ENCODE results near the gene RHCG.

The RHCG gene

GRCh38 chr15:89460048-89460447 is 36.3 kb downstream of the RHCG start:
- TF ChIP-seq, protein P1, sequence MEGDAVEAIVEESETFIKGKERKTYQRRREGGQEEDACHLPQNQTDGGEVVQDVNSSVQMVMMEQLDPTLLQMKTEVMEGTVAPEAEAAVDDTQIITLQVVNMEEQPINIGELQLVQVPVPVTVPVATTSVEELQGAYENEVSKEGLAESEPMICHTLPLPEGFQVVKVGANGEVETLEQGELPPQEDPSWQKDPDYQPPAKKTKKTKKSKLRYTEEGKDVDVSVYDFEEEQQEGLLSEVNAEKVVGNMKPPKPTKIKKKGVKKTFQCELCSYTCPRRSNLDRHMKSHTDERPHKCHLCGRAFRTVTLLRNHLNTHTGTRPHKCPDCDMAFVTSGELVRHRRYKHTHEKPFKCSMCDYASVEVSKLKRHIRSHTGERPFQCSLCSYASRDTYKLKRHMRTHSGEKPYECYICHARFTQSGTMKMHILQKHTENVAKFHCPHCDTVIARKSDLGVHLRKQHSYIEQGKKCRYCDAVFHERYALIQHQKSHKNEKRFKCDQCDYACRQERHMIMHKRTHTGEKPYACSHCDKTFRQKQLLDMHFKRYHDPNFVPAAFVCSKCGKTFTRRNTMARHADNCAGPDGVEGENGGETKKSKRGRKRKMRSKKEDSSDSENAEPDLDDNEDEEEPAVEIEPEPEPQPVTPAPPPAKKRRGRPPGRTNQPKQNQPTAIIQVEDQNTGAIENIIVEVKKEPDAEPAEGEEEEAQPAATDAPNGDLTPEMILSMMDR (IDR thresholded peaks at IDR 0.05), result no peak
- no peak for TF ChIP-seq ZFX (IDR thresholded peaks at IDR 0.05; ENCODE audit: borderline replicate concordance)
- no peak overlapping the region for H3K27ac ChIP-seq

DNA sequence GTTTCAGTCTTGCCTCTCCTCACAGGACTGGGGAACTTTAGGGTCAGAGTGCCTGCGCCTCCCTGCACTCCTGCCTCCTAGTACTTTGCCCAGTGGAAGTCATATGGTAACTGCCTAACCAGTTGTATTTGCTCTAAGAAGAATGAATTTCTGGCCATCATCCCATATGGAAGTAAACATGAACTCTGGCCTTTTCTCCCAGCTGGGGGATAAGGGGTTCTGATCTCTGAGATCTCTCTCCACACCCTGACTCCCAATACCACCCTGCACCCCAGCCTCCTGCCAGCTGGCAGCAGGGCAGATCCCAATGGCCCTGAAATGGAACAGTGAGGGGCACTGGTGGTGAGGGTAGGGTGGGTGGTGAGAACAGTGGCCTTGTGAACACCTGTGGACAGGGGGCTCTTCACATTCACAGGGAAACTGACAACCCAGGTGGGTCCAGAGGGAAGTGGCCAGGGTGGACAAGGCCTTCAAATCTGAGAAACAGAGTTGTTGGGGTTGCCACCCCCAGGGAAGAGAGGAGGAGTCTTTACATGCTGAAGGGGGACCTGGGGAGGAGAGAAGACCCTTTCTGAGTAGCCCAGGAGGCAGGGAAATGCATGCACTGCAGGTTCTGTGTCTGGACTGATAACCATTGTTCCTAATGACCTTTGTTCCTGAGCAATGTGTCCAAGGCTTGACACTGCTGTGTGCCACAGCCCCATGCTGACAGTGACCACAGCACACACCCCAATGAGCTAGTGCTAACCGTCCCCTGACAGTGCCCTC is 36.9 kb downstream of the RHCG start:
- H3K27ac ChIP-seq, result no peak overlapping the region
- TF ChIP-seq ZFX (IDR thresholded peaks at IDR 0.05; ENCODE audit: borderline replicate concordance), result no peak
- TF ChIP-seq, protein P1 (IDR thresholded peaks at IDR 0.05), result no peak

- TF ChIP-seq ZFX (IDR thresholded peaks at IDR 0.05; ENCODE audit: borderline replicate concordance), result no peak
- TF ChIP-seq, protein P1 (IDR thresholded peaks at IDR 0.05), result no peak
- no peak overlapping the region for H3K27ac ChIP-seq
Measured at GRCh38 chr15:89458440-89458839, 37.9 kb downstream of the RHCG start.

DNA sequence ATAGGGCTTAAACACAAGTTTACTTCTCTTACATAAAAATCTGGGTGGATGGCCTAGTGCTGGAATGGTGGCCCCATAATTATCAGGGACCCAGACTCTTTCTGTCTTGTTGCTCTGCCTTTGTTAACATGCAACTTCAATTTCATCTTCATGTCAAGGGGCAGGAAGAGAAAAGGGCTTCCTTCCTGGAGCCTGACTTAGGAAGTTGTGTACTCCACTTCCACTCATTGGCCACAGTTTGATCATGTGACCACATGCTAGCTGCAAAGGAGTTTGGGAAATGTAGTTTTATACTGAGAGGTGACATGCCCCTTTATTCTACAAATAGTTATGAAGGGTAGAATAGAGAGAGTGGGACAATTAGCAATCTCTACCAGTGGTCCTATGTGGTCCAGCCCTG is 39.3 kb downstream of the RHCG start:
- H3K27ac ChIP-seq, result no peak overlapping the region
- no peak for TF ChIP-seq ZFX (IDR thresholded peaks at IDR 0.05; ENCODE audit: borderline replicate concordance)
- TF ChIP-seq, protein P1 (IDR thresholded peaks at IDR 0.05), result no peak

DNA sequence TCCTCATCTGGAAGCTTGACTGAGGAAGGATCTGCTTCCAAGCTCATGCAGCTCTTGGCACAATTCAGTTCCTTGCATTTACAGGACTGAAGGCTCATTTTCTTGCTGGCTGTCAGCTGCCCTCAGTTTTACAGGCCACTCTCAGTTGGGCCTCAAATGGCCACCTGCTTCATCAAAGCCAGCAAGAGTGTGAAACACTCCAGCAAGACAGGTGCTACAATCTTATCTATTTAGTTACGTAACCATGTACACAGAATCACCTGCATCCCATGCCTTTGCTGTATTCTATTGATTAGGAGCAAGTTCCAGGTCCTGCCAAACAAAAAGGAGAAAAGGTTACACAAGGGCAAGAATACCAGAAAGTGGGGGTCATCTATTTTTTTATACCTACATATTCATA is 40.8 kb downstream of the RHCG start:
- no peak overlapping the region for H3K27ac ChIP-seq
- TF ChIP-seq ZFX (IDR thresholded peaks at IDR 0.05; ENCODE audit: borderline replicate concordance), result no peak
- TF ChIP-seq, protein P1 (IDR thresholded peaks at IDR 0.05), result no peak

DNA sequence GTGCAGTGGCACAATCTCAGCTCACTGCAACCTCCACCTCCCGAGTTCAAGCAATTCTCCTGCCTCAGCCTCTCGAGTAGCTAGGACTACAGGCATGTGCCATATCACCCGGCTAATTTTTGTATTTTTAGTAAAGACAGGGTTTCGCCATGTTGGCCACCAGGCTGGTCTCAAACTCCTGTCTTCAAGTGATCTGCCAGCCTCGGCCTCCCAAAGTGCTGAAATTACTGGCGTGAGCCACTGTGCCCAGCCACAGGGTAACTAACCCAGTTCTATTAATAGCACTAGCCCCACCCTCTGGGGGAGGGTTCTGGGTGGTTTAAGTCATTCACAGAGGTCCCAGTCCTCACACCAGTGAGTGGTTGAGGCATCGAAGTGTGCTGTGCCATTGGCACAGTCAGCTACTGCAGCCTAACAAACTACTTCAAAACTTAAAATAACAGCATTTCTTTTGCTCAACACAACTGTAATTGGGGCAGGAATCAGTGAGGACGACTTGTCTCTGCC is 44.0 kb downstream of the RHCG start:
- H3K27ac ChIP-seq, result no peak overlapping the region
- TF ChIP-seq, protein P1 (IDR thresholded peaks at IDR 0.05), result no peak
- no peak for TF ChIP-seq ZFX (IDR thresholded peaks at IDR 0.05; ENCODE audit: borderline replicate concordance)

GRCh38 chr15:89451846-89452245 is 44.5 kb downstream of the RHCG start:
- no peak for TF ChIP-seq ZFX (IDR thresholded peaks at IDR 0.05; ENCODE audit: borderline replicate concordance)
- TF ChIP-seq, protein P1 (IDR thresholded peaks at IDR 0.05), result no peak

More at GRCh38 chr15:89451846-89452245, 44.5 kb downstream of the RHCG start:
- no peak overlapping the region for H3K27ac ChIP-seq

Measured in 22Rv1 (cell line).